DND-41 (cell line): ENCODE results near the gene ZNF444.

ENCODE experiments used
- ATAC-seq: fragments of 200-7000 bp; cut with Tn5 transposase; 3 replicates; pipeline ENCODE4 v1.9.1; 2021; ENCODE audit warnings: low read depth; ENCODE audit not compliant: insufficient read depth
- DNase-seq: peaks from one replicate; pipeline ENCODE4 v3.0.0-alpha.2; 2020
- H2AFZ ChIP-seq: 2 replicates; pipeline ENCODE4 v1.6.0; 2012; ENCODE audit warnings: low read depth, low read length
- H3K27ac ChIP-seq: 2 replicates; pipeline ENCODE4 v1.5.1; 2012; ENCODE audit warnings: low read length, inconsistent platforms
- H3K27me3 ChIP-seq: fragments of 200-600 bp; sonication (generic); 2 replicates; pipeline ENCODE4 v1.6.0; 2012; ENCODE audit warnings: low read length, mild to moderate bottlenecking, inconsistent platforms; ENCODE audit not compliant: insufficient read depth, poor library complexity
- H3K36me3 ChIP-seq: 2 replicates; pipeline ENCODE4 v1.5.1; 2012; ENCODE audit warnings: low read length, inconsistent platforms; ENCODE audit not compliant: insufficient read depth
- H3K4me1 ChIP-seq: 2 replicates; pipeline ENCODE4 v1.5.1; 2012; ENCODE audit warnings: mild to moderate bottlenecking, low read length; ENCODE audit not compliant: insufficient read depth
- H3K4me2 ChIP-seq: 2 replicates; pipeline ENCODE4 v1.6.0; 2012; ENCODE audit warnings: mild to moderate bottlenecking, moderate library complexity, low read length, inconsistent platforms; ENCODE audit not compliant: insufficient read depth
- H3K4me3 ChIP-seq, 2 experiments: fragments of 200-600 bp in 1 of 2; shearing (Covaris generic) in 1 of 2; 2 replicates each; pipeline ENCODE4 v1.5.1; 2012 to 2016; ENCODE audit warnings: inconsistent platforms in 2 of 2, low read length in 2 of 2, mild to moderate bottlenecking in 2 of 2, low read depth in 1 of 2, moderate library complexity in 1 of 2
- H3K79me2 ChIP-seq: 2 replicates; pipeline ENCODE4 v1.6.0; 2012; ENCODE audit warnings: low read length, inconsistent platforms; ENCODE audit not compliant: insufficient read depth
- H3K9ac ChIP-seq: 2 replicates; pipeline ENCODE4 v1.6.0; 2012; ENCODE audit warnings: low read depth, mild to moderate bottlenecking, inconsistent platforms, low read length, moderate library complexity
- H3K9me3 ChIP-seq: 2 replicates; pipeline ENCODE4 v1.5.1; 2012; ENCODE audit warnings: low read length, moderate library complexity, mild to moderate bottlenecking, inconsistent platforms; ENCODE audit not compliant: insufficient read depth, severe bottlenecking
- H4K20me1 ChIP-seq: 2 replicates; pipeline ENCODE4 v1.6.0; 2012; ENCODE audit warnings: low read length; ENCODE audit not compliant: insufficient read depth
- CTCF ChIP-seq: IDR thresholded peaks from 2 replicates; pipeline ENCODE4 v1.5.1; 2012; ENCODE audit warnings: borderline replicate concordance, low read length, moderate library complexity, mild to moderate bottlenecking; ENCODE audit not compliant: poor library complexity, severe bottlenecking; ENCODE audit errors: extremely low read depth
- EZH2 ChIP-seq: IDR thresholded peaks from 3 replicates; pipeline ENCODE4 v1.6.1; 2012; ENCODE audit warnings: borderline replicate concordance, low read depth, mild to moderate bottlenecking, moderate library complexity, low read length, inconsistent platforms; ENCODE audit not compliant: severe bottlenecking

Gene ZNF444

GRCh38 chr19:56113074-56113632 lies 27.9 kb upstream of the ZNF444 start:
- no peak overlapping the region for H2AFZ ChIP-seq
- no peak overlapping the region for H3K27ac ChIP-seq
- DNase-seq, result no peak
- H3K9me3 ChIP-seq, result no peaks in the 10 kb centered on the region
- H3K27me3 ChIP-seq, result no peaks in the 10 kb centered on the region
- no peak overlapping the region for H3K4me3 ChIP-seq
- ATAC-seq, result no peak
- no peak for TF ChIP-seq CTCF
- peaks cover 10% of the 10 kb centered on the region; the same call in 1 of the 2 replicates for H3K36me3 ChIP-seq
- H3K4me1 ChIP-seq, result no peaks in the 10 kb centered on the region; the same call in 1 of the 2 replicates
- no peak overlapping the region for H3K9ac ChIP-seq
- peaks cover 80% of the 10 kb centered on the region for H4K20me1 ChIP-seq
- no peak overlapping the region for H3K4me2 ChIP-seq
- H3K79me2 ChIP-seq, result peaks cover 91% of the 10 kb centered on the region

- Histone ChIP-seq H3K36me3 (peaks cover 10% of the 10 kb centered on the region; the same call in 1 of the 2 replicates), H3K27ac (no peak overlapping the region), H3K27me3 (no peaks in the 10 kb centered on the region), H3K9me3 (no peaks in the 10 kb centered on the region), H2AFZ (no peak overlapping the region), H3K9ac (no peak overlapping the region), H3K4me2 (no peak overlapping the region), H3K4me1 (peaks cover 8% of the 10 kb centered on the region), H3K79me2 (peaks cover 92% of the 10 kb centered on the region), H4K20me1 (peaks cover 72% of the 10 kb centered on the region), H3K4me3 (no peak overlapping the region)
- DNase-seq (no peak), ATAC-seq (no peak)
- TF ChIP-seq CTCF (no peak), EZH2 (no peak)
Measured at GRCh38 chr19:56114051-56114777, 26.9 kb upstream of the ZNF444 start.

GRCh38 chr19:56114778-56115110 lies 26.3 kb upstream of the ZNF444 start:
- DNase-seq, result no peak
- H3K4me3 ChIP-seq, result no peak overlapping the region
- ATAC-seq, result no peak
- H3K4me1 ChIP-seq, result peaks cover 13% of the 10 kb centered on the region
- no peak overlapping the region for H3K9ac ChIP-seq
- H4K20me1 ChIP-seq, result peaks cover 71% of the 10 kb centered on the region
- no peak overlapping the region for H3K4me2 ChIP-seq
- H3K9me3 ChIP-seq, result no peaks in the 10 kb centered on the region
- TF ChIP-seq EZH2 (no peak), CTCF (no peak)
- peaks cover 10% of the 10 kb centered on the region; the same call in 1 of the 2 replicates for H3K36me3 ChIP-seq
- H3K79me2 ChIP-seq, result peaks cover 93% of the 10 kb centered on the region
- H2AFZ ChIP-seq, result no peak overlapping the region
- H3K27me3 ChIP-seq, result no peaks in the 10 kb centered on the region
- H3K27ac ChIP-seq, result no peak overlapping the region
